Measurements from ENCODE around the gene RRP7A. TPM values are rescaled to one million over a fixed set of nuclear protein-coding genes. Genes with fewer than 3 reads are reported as not detected.
"Not testable (repeated sequence)": the region's sequence is repeated elsewhere in the genome, so short reads cannot be mapped to it uniquely, and the experiment has no call there.

Gene RRP7A
- total RNA-seq, 6 experiments from 2014 or later: 9.3 to 17.8 (median 14.7) TPM

- no peaks in the 10 kb centered on the region for H3K9me3 ChIP-seq
- intact Hi-C loops (cut with DNase I): no loop called here
- no peak overlapping the region for H3K27ac ChIP-seq
- TF ChIP-seq POLR2A (IDR thresholded peaks at IDR 0.05) (no peak), CTCF (IDR thresholded peaks at IDR 0.05) (no peak)
- 40% methylated on average over 1 of the region's 10 CpGs for WGBS (ENCODE audit: insufficient coverage, low coverage, low lambda C conversion rate, missing lambda C conversion rate)
- no peak overlapping the region for H3K4me3 ChIP-seq
- H3K4me1 ChIP-seq: peaks cover 0 to 3% (median 0%) of the 10 kb centered on the region in 4 donors
- H3K36me3 ChIP-seq: no peaks in the 10 kb centered on the region
- H3K27me3 ChIP-seq: no peaks in the 10 kb centered on the region
- ATAC-seq (no peak), DNase-seq (no peak)
Observed at GRCh38 chr22:42511401-42511891, 8.2 kb downstream of the RRP7A start.

GRCh38 chr22:42509548-42509947 lies 10.0 kb downstream of the RRP7A start:
- no peaks in the 10 kb centered on the region for H3K36me3 ChIP-seq
- H3K4me3 ChIP-seq: no peak overlapping the region
- ATAC-seq: no peak
- no peaks in the 10 kb centered on the region for H3K27me3 ChIP-seq
- no peaks in the 10 kb centered on the region for H3K4me1 ChIP-seq
- H3K9me3 ChIP-seq: no peaks in the 10 kb centered on the region
- no peak for TF ChIP-seq CTCF (IDR thresholded peaks at IDR 0.05)
- TF ChIP-seq POLR2A (IDR thresholded peaks at IDR 0.05): no peak
- no peak for DNase-seq
- WGBS (ENCODE audit: insufficient coverage, low coverage, low lambda C conversion rate, missing lambda C conversion rate): 63% methylated on average over 10 of the region's 15 CpGs
- H3K27ac ChIP-seq: no peak overlapping the region
- intact Hi-C loops (cut with DNase I): no loop called here

- H3K9me3 ChIP-seq; H3K36me3 ChIP-seq; H3K27ac ChIP-seq; H3K4me3 ChIP-seq; H3K4me1 ChIP-seq; DNase-seq; intact Hi-C loops (cut with DNase I); H3K27me3 ChIP-seq: not testable (repeated sequence)
- WGBS (ENCODE audit: insufficient coverage, low coverage, low lambda C conversion rate, missing lambda C conversion rate): 66% methylated on average over 5 of the region's 10 CpGs
- peak in 1 of 4 donors; percentile 3 for ATAC-seq
Observed at GRCh38 chr22:42508975-42509364, 10.6 kb downstream of the RRP7A start.

GRCh38 chr22:42508327-42508974 lies 11.1 kb downstream of the RRP7A start:
- intact Hi-C loops (cut with DNase I); H3K4me1 ChIP-seq; H3K36me3 ChIP-seq; H3K4me3 ChIP-seq; H3K27ac ChIP-seq; H3K27me3 ChIP-seq; DNase-seq; H3K9me3 ChIP-seq: not testable (repeated sequence)
- peak in 1 of 4 donors; percentile 8 for ATAC-seq
- WGBS (ENCODE audit: insufficient coverage, low coverage, low lambda C conversion rate, missing lambda C conversion rate): 42% methylated on average over 5 of the region's 11 CpGs

- TF ChIP-seq POLR2A (IDR thresholded peaks at IDR 0.05) (no peak), CTCF (IDR thresholded peaks at IDR 0.05) (no peak)
- Histone ChIP-seq H3K36me3 (no peaks in the 10 kb centered on the region), H3K27me3 (no peaks in the 10 kb centered on the region), H3K9me3 (no peaks in the 10 kb centered on the region), H3K4me1 (no peaks in the 10 kb centered on the region), H3K4me3 (peak overlapping the region in 1 of 3 donors; percentile 13), H3K27ac (no peak overlapping the region)
- WGBS (ENCODE audit: insufficient coverage, low coverage, low lambda C conversion rate, missing lambda C conversion rate): no CpG with 5 or more reads among the region's 26 CpGs
- intact Hi-C loops (cut with DNase I): no loop called here
- ATAC-seq: no peak
- no peak for DNase-seq
Observed at GRCh38 chr22:42500836-42501179, 18.8 kb downstream of the RRP7A start.
